Measurements from ENCODE around the gene GVQW3.

GVQW3 gene

GRCh38 chr11:76380977-76381719 is at the start of gene GVQW3, which contains the start of gene THAP12:
Gene GVQW3, plus strand, starts transcription at chr11:76381323. Its CDS starts 506 bp downstream, at chr11:76381829.
Gene THAP12, minus strand, starts transcription at chr11:76381132. Its CDS starts 296 bp downstream, at chr11:76380836.
- peak; percentile 82 to 98 (median 96) for DNase-seq

- DNase-seq: no peak
Measured at GRCh38 chr11:76334826-76335389, 46.2 kb upstream of the GVQW3 start.

- no peak for DNase-seq
Measured at GRCh38 chr11:76335842-76336241, 45.3 kb upstream of the GVQW3 start.

GRCh38 chr11:76336597-76336996 is 44.5 kb upstream of the GVQW3 start:
- DNase-seq: no peak

GRCh38 chr11:76337469-76337868 is 43.7 kb upstream of the GVQW3 start:
- no peak for DNase-seq

GRCh38 chr11:76337923-76338322 is 43.2 kb upstream of the GVQW3 start:
- DNase-seq: no peak

- no peak for DNase-seq
Measured at GRCh38 chr11:76339221-76339620, 41.9 kb upstream of the GVQW3 start.

GRCh38 chr11:76347466-76347865 is 33.7 kb upstream of the GVQW3 start:
- DNase-seq: no peak

GRCh38 chr11:76348348-76348747 is 32.8 kb upstream of the GVQW3 start:
- no peak for DNase-seq

GRCh38 chr11:76355172-76355571 is 26.0 kb upstream of the GVQW3 start:
- DNase-seq: peak in 8 of 58 donors; percentile 2 to 26 (median 8)

- no peak for DNase-seq
Measured at GRCh38 chr11:76361374-76361773, 19.7 kb upstream of the GVQW3 start.

GRCh38 chr11:76361776-76362175 is 19.3 kb upstream of the GVQW3 start:
- no peak for DNase-seq

GRCh38 chr11:76362716-76363115 is 18.4 kb upstream of the GVQW3 start:
- no peak for DNase-seq

- no peak for DNase-seq
Measured at GRCh38 chr11:76365038-76365679, 16.0 kb upstream of the GVQW3 start.

- no peak for DNase-seq
Measured at GRCh38 chr11:76368490-76368889, 12.6 kb upstream of the GVQW3 start.

GRCh38 chr11:76369406-76369805 is 11.7 kb upstream of the GVQW3 start:
- no peak for DNase-seq

GRCh38 chr11:76371170-76371569 is 10.0 kb upstream of the GVQW3 start:
- peak in 1 of 58 donors; percentile 7 for DNase-seq

GRCh38 chr11:76376746-76377558 is 4.2 kb upstream of the GVQW3 start:
- DNase-seq: no peak

GRCh38 chr11:76379807-76380158 is 1.3 kb upstream of the GVQW3 start:
- no peak for DNase-seq

GRCh38 chr11:76380159-76380976 is 755 bp upstream of the GVQW3 start:
- DNase-seq: peak in 26 of 58 donors; percentile 6 to 72 (median 40)

GRCh38 chr11:76382209-76382608 is 1.1 kb downstream of the GVQW3 start:
- DNase-seq: no peak
